Tibial nerve (tissue), 4 donors: ENCODE measurements around the gene WASF3.

ENCODE experiments used
- EP300 ChIP-seq, 2 donors: sonication (generic); formaldehyde crosslinking; IDR thresholded peaks; one replicate each; pipeline ENCODE4 v1.6.1; 2017; ENCODE audit warnings: antibody characterized with exemption in 2 of 2, mild to moderate bottlenecking in 1 of 2
- POLR2A ChIP-seq, 2 donors: fragments of 450-650 bp; IDR thresholded peaks; one replicate each; pipeline ENCODE4 v1.6.1; 2017; ENCODE audit warnings: antibody characterized with exemption in 2 of 2, mild to moderate bottlenecking in 2 of 2, moderate library complexity in 2 of 2
- TF ChIP-seq, protein P1 (sequence below), 5 experiments: fragments of 200-600 bp in 3 of 5; fragments of 450-650 bp in 2 of 5; sonication (generic) in 3 of 5; IDR thresholded peaks; one replicate each; pipeline ENCODE4 v1.5.1; 2016 to 2019; ENCODE audit warnings: antibody characterized with exemption in 5 of 5, mild to moderate bottlenecking in 3 of 5, moderate library complexity in 2 of 5

DNA sequence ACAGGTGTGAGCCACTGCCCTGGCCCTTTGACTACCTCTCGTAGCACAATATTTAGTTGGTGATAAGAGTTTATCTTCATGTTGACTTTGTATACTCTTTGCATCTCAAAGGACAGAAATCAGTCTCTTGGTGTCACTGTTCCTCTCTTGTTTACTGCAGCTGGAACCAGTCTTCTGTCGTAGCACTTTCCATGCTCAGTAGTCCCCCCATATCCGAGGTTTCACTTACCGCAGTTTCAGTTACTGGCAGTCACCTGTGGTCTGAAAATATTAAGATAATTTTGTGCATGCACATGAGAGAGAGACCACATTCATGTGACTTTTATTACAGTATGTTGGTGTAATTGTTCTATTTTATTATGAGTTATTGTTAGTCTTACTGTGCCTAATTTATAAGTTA lies 49.1 kb downstream of the WASF3 start:
- TF ChIP-seq, protein P1, sequence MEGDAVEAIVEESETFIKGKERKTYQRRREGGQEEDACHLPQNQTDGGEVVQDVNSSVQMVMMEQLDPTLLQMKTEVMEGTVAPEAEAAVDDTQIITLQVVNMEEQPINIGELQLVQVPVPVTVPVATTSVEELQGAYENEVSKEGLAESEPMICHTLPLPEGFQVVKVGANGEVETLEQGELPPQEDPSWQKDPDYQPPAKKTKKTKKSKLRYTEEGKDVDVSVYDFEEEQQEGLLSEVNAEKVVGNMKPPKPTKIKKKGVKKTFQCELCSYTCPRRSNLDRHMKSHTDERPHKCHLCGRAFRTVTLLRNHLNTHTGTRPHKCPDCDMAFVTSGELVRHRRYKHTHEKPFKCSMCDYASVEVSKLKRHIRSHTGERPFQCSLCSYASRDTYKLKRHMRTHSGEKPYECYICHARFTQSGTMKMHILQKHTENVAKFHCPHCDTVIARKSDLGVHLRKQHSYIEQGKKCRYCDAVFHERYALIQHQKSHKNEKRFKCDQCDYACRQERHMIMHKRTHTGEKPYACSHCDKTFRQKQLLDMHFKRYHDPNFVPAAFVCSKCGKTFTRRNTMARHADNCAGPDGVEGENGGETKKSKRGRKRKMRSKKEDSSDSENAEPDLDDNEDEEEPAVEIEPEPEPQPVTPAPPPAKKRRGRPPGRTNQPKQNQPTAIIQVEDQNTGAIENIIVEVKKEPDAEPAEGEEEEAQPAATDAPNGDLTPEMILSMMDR (IDR thresholded peaks at IDR 0.05): no peak
- TF ChIP-seq EP300 (IDR thresholded peaks at IDR 0.05): no peak
- TF ChIP-seq POLR2A (IDR thresholded peaks at IDR 0.05): no peak
